Suprapubic skin (tissue), 4 donors: Measurements from ENCODE around the gene APOC4. TPM values are rescaled to one million over a fixed set of nuclear protein-coding genes. Genes with fewer than 3 reads are reported as not detected.
A peak's percentile ranks its signal among the peaks of the same experiment; 100 is the strongest.
"Not testable (repeated sequence)": the region's sequence is repeated elsewhere in the genome, so short reads cannot be mapped to it uniquely, and the experiment has no call there.

Experiments
- DNase-seq, 2 donors: peaks; one replicate each; pipeline ENCODE4 v3.0.0-alpha.2; 2019; ENCODE audit warnings: low spot score in 2 of 2
- H3K27ac ChIP-seq: fragments of 200-600 bp; sonication (generic); one replicate; pipeline ENCODE4 v1.5.1; 2019
- H3K27me3 ChIP-seq: fragments of 200-600 bp; sonication (generic); one replicate; pipeline ENCODE4 v1.5.1; 2019
- H3K36me3 ChIP-seq: fragments of 200-600 bp; sonication (generic); one replicate; pipeline ENCODE4 v1.5.1; 2019
- H3K4me1 ChIP-seq: fragments of 200-600 bp; sonication (generic); one replicate; pipeline ENCODE4 v1.5.1; 2019
- H3K4me3 ChIP-seq: fragments of 200-600 bp; sonication (generic); one replicate; pipeline ENCODE4 v1.5.1; 2019; ENCODE audit warnings: mild to moderate bottlenecking
- H3K9me3 ChIP-seq: fragments of 200-600 bp; sonication (generic); one replicate; pipeline ENCODE4 v1.5.1; 2019
- EP300 ChIP-seq: sonication (generic); formaldehyde crosslinking; IDR thresholded peaks from one replicate; pipeline ENCODE4 v1.6.1; 2017; ENCODE audit warnings: antibody characterized with exemption
- POLR2A ChIP-seq, 2 donors: fragments of 450-650 bp; IDR thresholded peaks; one replicate each; pipeline ENCODE4 v1.6.1; 2017; ENCODE audit warnings: antibody characterized with exemption in 2 of 2, mild to moderate bottlenecking in 2 of 2, moderate library complexity in 2 of 2
- POLR2AphosphoS5 ChIP-seq, 3 donors: sonication (generic); formaldehyde crosslinking; IDR thresholded peaks; one replicate each; pipeline ENCODE4 v1.6.1; 2017; ENCODE audit warnings: antibody characterized with exemption in 3 of 3
- WGBS: methylation state at CpG from one replicate; pipeline ENCODE4 v1.1.5; 2018; 5-methylcytosine and 5-hydroxymethylcytosine counted together
- total RNA-seq, 4 donors: library from RNA; depleted of rRNA; stranded (reverse); fragments of >200 nt; gene quantifications; one replicate each; pipeline ENCODE4 v1.1.0, GENCODE V29; 2016
- TF ChIP-seq, protein P1 (sequence below), 2 donors: fragments of 200-600 bp in 1 of 2; fragments of 450-650 bp in 1 of 2; sonication (generic) in 1 of 2; IDR thresholded peaks; one replicate each; pipeline ENCODE4 v1.5.1; 2016 to 2019; ENCODE audit warnings: antibody characterized with exemption in 2 of 2, mild to moderate bottlenecking in 1 of 2, moderate library complexity in 1 of 2

The APOC4 gene
- total RNA-seq, 4 donors from 2014 or later: not detected

DNA sequence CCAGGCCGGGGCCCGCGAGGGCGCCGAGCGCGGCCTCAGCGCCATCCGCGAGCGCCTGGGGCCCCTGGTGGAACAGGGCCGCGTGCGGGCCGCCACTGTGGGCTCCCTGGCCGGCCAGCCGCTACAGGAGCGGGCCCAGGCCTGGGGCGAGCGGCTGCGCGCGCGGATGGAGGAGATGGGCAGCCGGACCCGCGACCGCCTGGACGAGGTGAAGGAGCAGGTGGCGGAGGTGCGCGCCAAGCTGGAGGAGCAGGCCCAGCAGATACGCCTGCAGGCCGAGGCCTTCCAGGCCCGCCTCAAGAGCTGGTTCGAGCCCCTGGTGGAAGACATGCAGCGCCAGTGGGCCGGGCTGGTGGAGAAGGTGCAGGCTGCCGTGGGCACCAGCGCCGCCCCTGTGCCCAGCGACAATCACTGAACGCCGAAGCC lies 33.2 kb upstream of the APOC4 start:
- Histone ChIP-seq H3K27ac (no peak overlapping the region), H3K36me3 (peaks cover 8% of the 10 kb centered on the region), H3K9me3 (no peaks in the 10 kb centered on the region), H3K4me3 (no peak overlapping the region), H3K27me3 (peaks cover 9% of the 10 kb centered on the region), H3K4me1 (peaks cover 54% of the 10 kb centered on the region)
- TF ChIP-seq EP300 (no peak), POLR2AphosphoS5 (IDR thresholded peaks at IDR 0.05) (no peak), POLR2A (IDR thresholded peaks at IDR 0.05) (no peak)
- TF ChIP-seq, protein P1, sequence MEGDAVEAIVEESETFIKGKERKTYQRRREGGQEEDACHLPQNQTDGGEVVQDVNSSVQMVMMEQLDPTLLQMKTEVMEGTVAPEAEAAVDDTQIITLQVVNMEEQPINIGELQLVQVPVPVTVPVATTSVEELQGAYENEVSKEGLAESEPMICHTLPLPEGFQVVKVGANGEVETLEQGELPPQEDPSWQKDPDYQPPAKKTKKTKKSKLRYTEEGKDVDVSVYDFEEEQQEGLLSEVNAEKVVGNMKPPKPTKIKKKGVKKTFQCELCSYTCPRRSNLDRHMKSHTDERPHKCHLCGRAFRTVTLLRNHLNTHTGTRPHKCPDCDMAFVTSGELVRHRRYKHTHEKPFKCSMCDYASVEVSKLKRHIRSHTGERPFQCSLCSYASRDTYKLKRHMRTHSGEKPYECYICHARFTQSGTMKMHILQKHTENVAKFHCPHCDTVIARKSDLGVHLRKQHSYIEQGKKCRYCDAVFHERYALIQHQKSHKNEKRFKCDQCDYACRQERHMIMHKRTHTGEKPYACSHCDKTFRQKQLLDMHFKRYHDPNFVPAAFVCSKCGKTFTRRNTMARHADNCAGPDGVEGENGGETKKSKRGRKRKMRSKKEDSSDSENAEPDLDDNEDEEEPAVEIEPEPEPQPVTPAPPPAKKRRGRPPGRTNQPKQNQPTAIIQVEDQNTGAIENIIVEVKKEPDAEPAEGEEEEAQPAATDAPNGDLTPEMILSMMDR (IDR thresholded peaks at IDR 0.05): no peak
- WGBS: 94% methylated on average over 22 of the region's 44 CpGs
- DNase-seq: no peak

DNA sequence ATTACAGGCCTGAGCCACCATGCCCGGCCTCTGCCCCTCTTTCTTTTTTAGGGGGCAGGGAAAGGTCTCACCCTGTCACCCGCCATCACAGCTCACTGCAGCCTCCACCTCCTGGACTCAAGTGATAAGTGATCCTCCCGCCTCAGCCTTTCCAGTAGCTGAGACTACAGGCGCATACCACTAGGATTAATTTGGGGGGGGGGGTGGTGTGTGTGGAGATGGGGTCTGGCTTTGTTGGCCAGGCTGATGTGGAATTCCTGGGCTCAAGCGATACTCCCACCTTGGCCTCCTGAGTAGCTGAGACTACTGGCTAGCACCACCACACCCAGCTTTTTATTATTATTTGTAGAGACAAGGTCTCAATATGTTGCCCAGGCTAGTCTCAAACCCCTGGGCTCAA lies 32.3 kb upstream of the APOC4 start:
- peaks cover 8% of the 10 kb centered on the region for H3K36me3 ChIP-seq
- H3K4me3 ChIP-seq: no peak overlapping the region
- H3K27me3 ChIP-seq: peaks cover 7% of the 10 kb centered on the region
- no peak overlapping the region for H3K27ac ChIP-seq
- WGBS: 82% methylated on average over 4 of the region's 5 CpGs
- TF ChIP-seq EP300 (no peak), POLR2A (IDR thresholded peaks at IDR 0.05) (no peak), POLR2AphosphoS5 (IDR thresholded peaks at IDR 0.05) (no peak)
- TF ChIP-seq, protein P1 (IDR thresholded peaks at IDR 0.05): no peak
- no peaks in the 10 kb centered on the region for H3K9me3 ChIP-seq
- no peak for DNase-seq
- peaks cover 56% of the 10 kb centered on the region for H3K4me1 ChIP-seq

DNA sequence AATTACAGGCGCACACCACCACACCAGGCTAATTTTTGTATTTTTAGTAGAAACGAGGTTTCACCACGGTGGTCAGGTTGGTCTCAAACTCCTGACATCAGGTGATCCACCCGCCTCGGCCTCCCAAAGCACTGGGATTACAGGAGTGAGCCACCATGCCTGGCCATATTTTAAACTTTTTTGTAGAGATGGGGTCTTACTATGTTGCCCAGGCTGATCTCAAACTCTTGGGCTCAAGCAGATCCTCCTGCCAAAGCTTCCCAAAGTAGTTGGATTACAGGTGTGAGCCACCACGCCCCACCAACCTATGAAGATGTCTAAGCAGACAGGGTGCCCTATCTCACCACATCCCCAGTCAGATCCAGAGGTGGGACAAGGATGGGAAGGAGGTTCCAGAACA lies 30.1 kb upstream of the APOC4 start:
- not testable (repeated sequence) for H3K4me3 ChIP-seq, H3K36me3 ChIP-seq, DNase-seq, H3K27me3 ChIP-seq, H3K9me3 ChIP-seq
- Histone ChIP-seq H3K27ac (peak overlapping the region; percentile 14), H3K4me1 (peaks cover 46% of the 10 kb centered on the region)
- 100% methylated on average over 5 of the region's 6 CpGs for WGBS

DNA sequence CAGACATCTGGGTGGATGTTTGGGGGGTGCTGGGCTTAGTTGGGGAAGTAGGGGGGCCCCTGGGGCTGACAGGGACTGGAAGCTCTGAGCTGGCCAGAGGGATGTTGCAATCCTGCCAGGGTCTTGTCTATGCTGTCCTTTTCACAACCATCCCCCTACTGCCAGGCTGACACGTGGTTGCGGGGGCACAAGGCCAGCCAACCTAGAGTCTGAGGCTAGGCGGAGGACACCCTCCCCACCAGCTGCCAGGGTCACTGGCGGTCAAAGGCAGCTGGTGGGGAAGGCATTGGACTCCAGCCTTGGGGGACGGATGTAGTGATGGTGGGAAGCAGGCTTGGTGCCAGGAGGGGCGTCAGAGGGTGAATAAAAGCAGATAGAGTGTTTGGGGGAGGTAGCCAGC lies 29.2 kb upstream of the APOC4 start:
- 48% methylated on average over 3 of the region's 6 CpGs for WGBS
- Histone ChIP-seq H3K9me3 (no peaks in the 10 kb centered on the region), H3K4me3 (no peak overlapping the region), H3K36me3 (peaks cover 8% of the 10 kb centered on the region), H3K4me1 (peaks cover 40% of the 10 kb centered on the region), H3K27ac (no peak overlapping the region), H3K27me3 (no peaks in the 10 kb centered on the region)
- no peak for DNase-seq
- no peak for TF ChIP-seq POLR2A (IDR thresholded peaks at IDR 0.05)
- no peak for TF ChIP-seq POLR2AphosphoS5 (IDR thresholded peaks at IDR 0.05)
- TF ChIP-seq EP300: no peak
- TF ChIP-seq, protein P1 (IDR thresholded peaks at IDR 0.05): no peak

- not testable (repeated sequence) for H3K27me3 ChIP-seq, DNase-seq, H3K36me3 ChIP-seq, H3K27ac ChIP-seq, H3K9me3 ChIP-seq, H3K4me3 ChIP-seq
- H3K4me1 ChIP-seq: peaks cover 40% of the 10 kb centered on the region
- WGBS: 61% methylated on average over 23 of the region's 23 CpGs
Observed at GRCh38 chr19:44913512-44914432, 28.3 kb upstream of the APOC4 start.

DNA sequence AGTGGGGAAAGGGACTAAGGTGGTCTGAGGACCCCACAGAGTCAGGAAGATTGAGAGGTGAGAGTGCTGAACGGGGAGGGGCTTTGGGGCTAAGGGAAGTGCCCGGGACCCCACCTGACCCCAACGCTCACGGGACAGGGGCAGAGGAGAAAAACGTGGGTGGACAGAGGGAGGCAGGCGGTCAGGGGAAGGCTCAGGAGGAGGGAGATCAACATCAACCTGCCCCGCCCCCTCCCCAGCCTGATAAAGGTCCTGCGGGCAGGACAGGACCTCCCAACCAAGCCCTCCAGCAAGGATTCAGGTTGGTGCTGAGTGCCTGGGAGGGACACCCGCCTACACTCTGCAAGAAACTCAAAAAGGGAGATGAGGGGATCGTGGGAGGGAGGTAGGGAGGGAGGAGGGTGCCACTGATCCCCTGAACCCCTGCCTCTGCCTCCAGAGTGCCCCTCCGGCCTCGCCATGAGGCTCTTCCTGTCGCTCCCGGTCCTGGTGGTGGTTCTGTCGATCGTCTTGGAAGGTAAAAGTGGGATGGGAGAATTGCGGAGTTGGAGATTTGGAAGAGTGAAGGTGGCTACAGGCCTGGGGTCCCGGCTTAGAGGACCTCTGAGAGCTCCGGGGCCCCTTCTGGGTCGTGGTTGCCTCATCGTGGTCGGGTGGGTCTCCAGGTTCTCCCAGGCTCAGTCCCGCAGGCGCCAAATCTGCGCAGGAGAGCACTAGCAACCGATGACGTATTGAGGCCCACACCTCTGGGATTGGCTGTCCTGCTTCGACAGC lies 27.4 kb upstream of the APOC4 start, which contains the start of gene APOC1:
Gene APOC1, plus strand, starts transcription at position 176 of the 774 bp plus-strand sequence. Its CDS starts 284 bp downstream, at position 460.
- H3K27ac ChIP-seq: peak within 1 kb of the TSS; percentile 23
- H3K36me3 ChIP-seq, H3K9me3 ChIP-seq, H3K27me3 ChIP-seq: not testable (repeated sequence)
- 12% methylated on average over 25 of the region's 28 CpGs for WGBS
- peaks cover 39% of the 10 kb centered on the region for H3K4me1 ChIP-seq
- peak; percentile 92 to 93 for DNase-seq
- peak within 1 kb of the TSS; percentile 48 for H3K4me3 ChIP-seq
